ENCODE measurements around the gene ELAVL1. TPM values are rescaled to one million over a fixed set of nuclear protein-coding genes. Genes with fewer than 3 reads are reported as not detected.

ELAVL1 gene
- polyA plus RNA-seq, 1 of the 3 experiments (the other 2 are of a cell fraction), result 49.6 TPM

DNA sequence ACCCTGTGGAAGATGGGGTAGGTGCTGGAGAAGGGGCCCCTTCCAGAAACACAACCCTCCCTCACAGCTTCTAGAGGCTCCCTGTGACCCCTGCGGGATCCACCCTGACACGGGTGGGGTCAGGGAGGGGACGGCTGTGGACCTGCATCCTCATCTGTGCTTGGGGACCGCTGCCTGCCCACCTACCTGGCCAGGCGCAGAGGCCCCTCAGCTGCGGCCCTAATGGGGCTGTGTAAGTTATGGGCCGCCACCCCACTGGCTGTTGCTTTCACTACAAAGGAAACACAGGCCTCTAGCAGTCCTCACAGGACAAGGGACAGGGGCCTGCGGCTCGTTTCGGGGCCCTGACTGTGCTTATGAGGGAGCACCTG, 72.5 kb downstream of the ELAVL1 start:
- no peaks in the 10 kb centered on the region for H3K9me3 ChIP-seq
- H3K36me3 ChIP-seq (replicated peaks in 1 of 2; ENCODE audit: control insufficient read depth in 1 of 2, insufficient read depth in 2 of 2, low read length in 1 of 2), result peaks cover 33 to 43% of the 10 kb centered on the region in 2 experiments
- H3K27ac ChIP-seq (ENCODE audit: low read depth in 2 of 2, low read length in 1 of 2), result no peak overlapping the region
- ChIA-PET POLR2A (interaction anchor here (1.3 kb wide), 1 partner anchor 11 kb away, joined by 3 read pairs; no protein-coding TSS in a partner anchor), CTCF (no interaction called here)
- no peak overlapping the region for H3K9ac ChIP-seq
- H3K4me3 ChIP-seq (ENCODE audit: low read depth in 2 of 2, low read length in 1 of 2), result no peak overlapping the region
- peaks cover 32% of the 10 kb centered on the region for H3F3A ChIP-seq (replicated peaks; ENCODE audit: insufficient read depth)
- no peaks in the 10 kb centered on the region for H3K27me3 ChIP-seq (ENCODE audit: insufficient read depth)
- WGBS (ENCODE audit: low lambda C conversion rate), result 93% methylated on average over 3 of the region's 10 CpGs
- DNase-seq, result no peak
- H3K4me1 ChIP-seq (ENCODE audit: control insufficient read depth in 1 of 2, insufficient read depth in 2 of 2, low read depth in 1 of 2, low read length in 1 of 2), result peaks cover 17 to 25% of the 10 kb centered on the region in 2 experiments
- H3K79me2 ChIP-seq (ENCODE audit: insufficient read depth), result no peaks in the 10 kb centered on the region
- TF ChIP-seq FOXJ3 (CRISPR knock-in tag; IDR thresholded peaks at IDR 0.05) (no peak), EZH2phosphoT487 (IDR thresholded peaks at IDR 0.05; ENCODE audit: borderline replicate concordance, low read depth) (no peak), RXRA (IDR thresholded peaks at IDR 0.05; ENCODE audit: borderline replicate concordance, low read depth) (no peak), USF2 (IDR thresholded peaks at IDR 0.05; ENCODE audit: borderline replicate concordance, low read depth, low read length) (no peak), MXI1 (IDR thresholded peaks at IDR 0.05; ENCODE audit: low read depth, low read length) (no peak), GATA2 (CRISPR knock-in tag; IDR thresholded peaks at IDR 0.05) (no peak), CHD2 (IDR thresholded peaks at IDR 0.05; ENCODE audit: low read length, partially characterized antibody) (no peak), JUND (IDR thresholded peaks at IDR 0.05) (no peak), POLR2AphosphoS5 (IDR thresholded peaks at IDR 0.05; ENCODE audit: low read depth, low read length) (no peak)
- TF ChIP-seq, protein P1, sequence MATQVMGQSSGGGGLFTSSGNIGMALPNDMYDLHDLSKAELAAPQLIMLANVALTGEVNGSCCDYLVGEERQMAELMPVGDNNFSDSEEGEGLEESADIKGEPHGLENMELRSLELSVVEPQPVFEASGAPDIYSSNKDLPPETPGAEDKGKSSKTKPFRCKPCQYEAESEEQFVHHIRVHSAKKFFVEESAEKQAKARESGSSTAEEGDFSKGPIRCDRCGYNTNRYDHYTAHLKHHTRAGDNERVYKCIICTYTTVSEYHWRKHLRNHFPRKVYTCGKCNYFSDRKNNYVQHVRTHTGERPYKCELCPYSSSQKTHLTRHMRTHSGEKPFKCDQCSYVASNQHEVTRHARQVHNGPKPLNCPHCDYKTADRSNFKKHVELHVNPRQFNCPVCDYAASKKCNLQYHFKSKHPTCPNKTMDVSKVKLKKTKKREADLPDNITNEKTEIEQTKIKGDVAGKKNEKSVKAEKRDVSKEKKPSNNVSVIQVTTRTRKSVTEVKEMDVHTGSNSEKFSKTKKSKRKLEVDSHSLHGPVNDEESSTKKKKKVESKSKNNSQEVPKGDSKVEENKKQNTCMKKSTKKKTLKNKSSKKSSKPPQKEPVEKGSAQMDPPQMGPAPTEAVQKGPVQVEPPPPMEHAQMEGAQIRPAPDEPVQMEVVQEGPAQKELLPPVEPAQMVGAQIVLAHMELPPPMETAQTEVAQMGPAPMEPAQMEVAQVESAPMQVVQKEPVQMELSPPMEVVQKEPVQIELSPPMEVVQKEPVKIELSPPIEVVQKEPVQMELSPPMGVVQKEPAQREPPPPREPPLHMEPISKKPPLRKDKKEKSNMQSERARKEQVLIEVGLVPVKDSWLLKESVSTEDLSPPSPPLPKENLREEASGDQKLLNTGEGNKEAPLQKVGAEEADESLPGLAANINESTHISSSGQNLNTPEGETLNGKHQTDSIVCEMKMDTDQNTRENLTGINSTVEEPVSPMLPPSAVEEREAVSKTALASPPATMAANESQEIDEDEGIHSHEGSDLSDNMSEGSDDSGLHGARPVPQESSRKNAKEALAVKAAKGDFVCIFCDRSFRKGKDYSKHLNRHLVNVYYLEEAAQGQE (IDR thresholded peaks at IDR 0.05; ENCODE audit: low read depth, low read length), result no peak
- no peak overlapping the region for H2AFZ ChIP-seq (ENCODE audit: low read depth)
- no peaks in the 10 kb centered on the region for H3K9me2 ChIP-seq
- H4K20me1 ChIP-seq (ENCODE audit: insufficient read depth), result peaks cover 3% of the 10 kb centered on the region; the same call in 1 of the 2 replicates
- H3K4me2 ChIP-seq, result no peak overlapping the region

- no peak overlapping the region for H2AFZ ChIP-seq (ENCODE audit: low read depth)
- no peak overlapping the region for H3K4me2 ChIP-seq
- CTCF ChIA-PET, result interaction anchor here (6.7 kb wide), 1 partner anchor 11 kb away, joined by 69 read pairs; the partner anchor contains the start of gene TIMM44
- no peak overlapping the region for H3K9ac ChIP-seq
- H3K4me1 ChIP-seq (ENCODE audit: control insufficient read depth in 1 of 2, insufficient read depth in 2 of 2, low read depth in 1 of 2, low read length in 1 of 2), result peaks cover 23 to 30% of the 10 kb centered on the region in 2 experiments
- H3K27me3 ChIP-seq (ENCODE audit: insufficient read depth), result no peaks in the 10 kb centered on the region
- peaks cover 3% of the 10 kb centered on the region; the same call in 1 of the 2 replicates for H4K20me1 ChIP-seq (ENCODE audit: insufficient read depth)
- H3F3A ChIP-seq (replicated peaks; ENCODE audit: insufficient read depth), result peaks cover 37% of the 10 kb centered on the region
- no peaks in the 10 kb centered on the region for H3K79me2 ChIP-seq (ENCODE audit: insufficient read depth)
- POLR2A ChIA-PET, result interaction anchor here (1.3 kb wide), 1 partner anchor 12 kb away, joined by 3 read pairs; no protein-coding TSS in a partner anchor
- 90% methylated on average over 2 of the region's 32 CpGs for WGBS (ENCODE audit: low lambda C conversion rate)
- no peak overlapping the region for H3K4me3 ChIP-seq (ENCODE audit: low read depth in 2 of 2, low read length in 1 of 2)
- H3K27ac ChIP-seq (ENCODE audit: low read depth in 2 of 2, low read length in 1 of 2), result no peak overlapping the region
- H3K9me2 ChIP-seq, result no peaks in the 10 kb centered on the region
- no peaks in the 10 kb centered on the region for H3K9me3 ChIP-seq
- DNase-seq, result no peak
- H3K36me3 ChIP-seq (replicated peaks in 1 of 2; ENCODE audit: control insufficient read depth in 1 of 2, insufficient read depth in 2 of 2, low read length in 1 of 2), result peaks cover 32 to 41% of the 10 kb centered on the region in 2 experiments
- no peak for TF ChIP-seq USF2 (IDR thresholded peaks at IDR 0.05; ENCODE audit: borderline replicate concordance, low read depth, low read length)
- no peak for TF ChIP-seq IRF3 (IDR thresholded peaks at IDR 0.05; ENCODE audit: low read depth, low read length)
- TF ChIP-seq SMC3 (IDR thresholded peaks at IDR 0.05; ENCODE audit: low read depth, low read length), result no peak
- no peak for TF ChIP-seq GATA2 (CRISPR knock-in tag; IDR thresholded peaks at IDR 0.05)
- no peak for TF ChIP-seq TAF1 (IDR thresholded peaks at IDR 0.05; ENCODE audit: borderline replicate concordance, low read depth, low read length)
- TF ChIP-seq, protein P2, sequence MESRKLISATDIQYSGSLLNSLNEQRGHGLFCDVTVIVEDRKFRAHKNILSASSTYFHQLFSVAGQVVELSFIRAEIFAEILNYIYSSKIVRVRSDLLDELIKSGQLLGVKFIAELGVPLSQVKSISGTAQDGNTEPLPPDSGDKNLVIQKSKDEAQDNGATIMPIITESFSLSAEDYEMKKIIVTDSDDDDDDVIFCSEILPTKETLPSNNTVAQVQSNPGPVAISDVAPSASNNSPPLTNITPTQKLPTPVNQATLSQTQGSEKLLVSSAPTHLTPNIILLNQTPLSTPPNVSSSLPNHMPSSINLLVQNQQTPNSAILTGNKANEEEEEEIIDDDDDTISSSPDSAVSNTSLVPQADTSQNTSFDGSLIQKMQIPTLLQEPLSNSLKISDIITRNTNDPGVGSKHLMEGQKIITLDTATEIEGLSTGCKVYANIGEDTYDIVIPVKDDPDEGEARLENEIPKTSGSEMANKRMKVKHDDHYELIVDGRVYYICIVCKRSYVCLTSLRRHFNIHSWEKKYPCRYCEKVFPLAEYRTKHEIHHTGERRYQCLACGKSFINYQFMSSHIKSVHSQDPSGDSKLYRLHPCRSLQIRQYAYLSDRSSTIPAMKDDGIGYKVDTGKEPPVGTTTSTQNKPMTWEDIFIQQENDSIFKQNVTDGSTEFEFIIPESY (IDR thresholded peaks at IDR 0.05; ENCODE audit: borderline replicate concordance, low read depth), result no peak
- TF ChIP-seq RAD21 (IDR thresholded peaks at IDR 0.05; ENCODE audit: low read length), result no peak
- no peak for TF ChIP-seq ELF1 (IDR thresholded peaks at IDR 0.05)
- no peak for TF ChIP-seq SIN3A (IDR thresholded peaks at IDR 0.05; ENCODE audit: borderline replicate concordance, low read depth, low read length)
These were observed 73.0 kb downstream of the ELAVL1 start for GRCh38 chr19:7932276-7932929.

Measured in SK-N-SH (cell line).